Adrenal gland (tissue), 12 donors: ENCODE measurements around the gene TMEM37. TPM values are rescaled to one million over a fixed set of nuclear protein-coding genes. Genes with fewer than 3 reads are reported as not detected.

Experiments
- DNase-seq, 7 donors: peaks; one replicate each; pipeline ENCODE4 v3.0.0-alpha.2; 2019 to 2020
- H3K27ac ChIP-seq, 5 donors: fragments of 200-600 bp; sonication (generic) in 4 of 5; 1 replicate in 3 of 5; 2 replicates in 2 of 5; pipeline versions ENCODE4 v1.5.1 to v1.8.0; 2016 to 2020; ENCODE audit warnings: mild to moderate bottlenecking in 1 of 5
- H3K27me3 ChIP-seq: fragments of 200-600 bp; 2 replicates; pipeline ENCODE4 v1.8.0; 2021
- H3K36me3 ChIP-seq, 2 donors: fragments of 200-600 bp; replicated peaks in 1 of 2; 1 replicate in 1 of 2; 2 replicates in 1 of 2; pipeline versions ENCODE4 v1.5.1 to v1.8.0; 2018 to 2022
- H3K4me1 ChIP-seq, 2 donors: fragments of 200-600 bp; replicated peaks in 1 of 2; 1 replicate in 1 of 2; 2 replicates in 1 of 2; pipeline versions ENCODE4 v1.5.1 to v1.8.0; 2018 to 2021
- H3K4me3 ChIP-seq, 4 donors: fragments of 200-600 bp; sonication (generic) in 3 of 4; one replicate each; pipeline ENCODE4 v1.5.1; 2016 to 2018
- H3K9me3 ChIP-seq, 3 donors: fragments of 200-600 bp; sonication (generic) in 1 of 3; replicated peaks in 1 of 3; 1 replicate in 2 of 3; 2 replicates in 1 of 3; pipeline versions ENCODE4 v1.5.1 to v1.8.0; 2016 to 2021
- POLR2A ChIP-seq, 2 donors: fragments of 450-650 bp; IDR thresholded peaks; one replicate each; pipeline ENCODE4 v1.6.1; 2017; ENCODE audit warnings: antibody characterized with exemption in 2 of 2, mild to moderate bottlenecking in 2 of 2, moderate library complexity in 1 of 2
- WGBS, 4 donors: extraction: QIAGEN DNeasy Blood & Tissue Kit in 2 of 4; methylation state at CpG; one replicate each; pipeline versions ENCODE4 v1.1.5 to v1.1.7; 2013 to 2017; 5-methylcytosine and 5-hydroxymethylcytosine counted together
- intact Hi-C, 2 donors: fragments of 100-400 bp; cut with DNase I; formaldehyde crosslinking; loops; one replicate each; pipeline versions ENCODE4 v1.14.1 to v1.15.0; 2022 to 2023
- polyA plus RNA-seq, 3 donors: library from polyadenylated mRNA; stranded (reverse); fragments of 200-250 nt in 2 of 3; fragments of 350-450 nt in 1 of 3; fragmentation: Illumina TruSeq in 1 of 3; extraction: RNeasy Lipid Tissue Mini Kit (QIAGEN cat#74804) in 1 of 3; gene quantifications; one replicate each; pipeline ENCODE4 v1.2.3, GENCODE V29; 2013 to 2014
- total RNA-seq, 9 donors: library from RNA; depleted of rRNA in 4 of 9; stranded (reverse); fragments of >200 nt in 4 of 9; fragments of 120-200 nt in 1 of 9; fragmentation: NEBNext Ultra II Directional in 1 of 9; extraction: Animal tissue kit (Norgen Biotek cat#: 25700) in 1 of 9; gene quantifications; one replicate each; pipeline versions ENCODE4 v1.1.0 to v1.2.4, GENCODE V29; 2013 to 2023
- TF ChIP-seq, protein P1 (sequence below), 6 experiments: fragments of 450-650 bp in 4 of 6; fragments of 200-600 bp in 2 of 6; sonication (generic) in 1 of 6; IDR thresholded peaks; 1 replicate in 5 of 6; 2 replicates in 1 of 6; pipeline versions ENCODE4 v1.5.1 to v1.8.0; 2016 to 2021; ENCODE audit warnings: antibody characterized with exemption in 6 of 6, mild to moderate bottlenecking in 2 of 6, moderate library complexity in 1 of 6
- donor health status: healthy with polysubstance abuse.
- donor health status: Bipolar disorder and iron deficiency.
- donor health status: DM: yes; HTN: yes; CAD: no.
- donor health status: DM: no; HTN: no; CAD: no.
- donor health status: DM: no; HTN: no; CAD: no.
- donor health status: DM: yes; HTN: yes; CAD: no.

The TMEM37 gene
- total and polyA plus RNA-seq, 12 donors: 5.5 to 31.8 (median 14.7) TPM

DNA sequence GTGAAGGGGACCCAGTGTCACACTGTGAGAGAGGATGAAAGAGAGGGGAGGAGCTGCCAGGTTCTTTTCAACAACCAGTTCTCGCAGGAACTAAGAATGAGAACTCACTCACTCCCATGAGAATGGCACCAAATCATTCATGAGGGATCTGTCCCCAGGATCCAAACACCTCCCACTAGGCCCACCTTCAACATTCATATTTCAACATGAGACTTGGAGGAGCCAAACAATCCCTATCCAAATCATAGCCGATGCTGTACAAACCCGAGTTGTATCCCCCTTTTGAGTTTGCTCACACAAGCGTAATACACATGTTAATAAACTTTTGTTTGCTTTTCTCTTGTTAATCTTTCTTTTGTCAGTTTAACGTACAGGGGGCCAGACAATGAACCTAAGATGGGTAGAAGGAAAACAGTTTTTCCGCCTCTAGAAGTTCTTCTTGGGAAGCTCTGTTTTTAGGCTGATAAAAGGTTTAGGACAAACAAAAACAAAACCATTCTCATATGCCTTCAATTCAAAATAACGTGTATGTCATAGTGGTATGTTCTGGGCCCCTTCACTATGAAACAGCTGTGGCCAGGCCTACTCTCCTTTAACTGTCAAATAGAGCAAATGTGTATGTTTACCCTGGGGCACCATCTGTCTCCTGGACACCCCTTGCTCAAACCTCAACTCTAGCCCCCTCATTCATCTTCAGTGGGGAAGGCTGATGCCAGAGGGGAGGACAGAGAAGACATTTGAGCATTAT lies 9.1 kb upstream of the TMEM37 start:
- DNase-seq: peak in 1 of 7 donors; percentile 18
- Histone ChIP-seq H3K9me3 (no peaks in the 10 kb centered on the region), H3K36me3 (no peaks in the 10 kb centered on the region), H3K27me3 (no peaks in the 10 kb centered on the region), H3K4me3 (no peak overlapping the region), H3K27ac (no peak overlapping the region), H3K4me1 (peaks cover 18 to 22% of the 10 kb centered on the region in 2 donors)
- 85 to 93% (median 91%) methylated on average over 7 of the region's 7 CpGs for WGBS, 4 donors
- intact Hi-C loops: no loop called here
- TF ChIP-seq, protein P1, sequence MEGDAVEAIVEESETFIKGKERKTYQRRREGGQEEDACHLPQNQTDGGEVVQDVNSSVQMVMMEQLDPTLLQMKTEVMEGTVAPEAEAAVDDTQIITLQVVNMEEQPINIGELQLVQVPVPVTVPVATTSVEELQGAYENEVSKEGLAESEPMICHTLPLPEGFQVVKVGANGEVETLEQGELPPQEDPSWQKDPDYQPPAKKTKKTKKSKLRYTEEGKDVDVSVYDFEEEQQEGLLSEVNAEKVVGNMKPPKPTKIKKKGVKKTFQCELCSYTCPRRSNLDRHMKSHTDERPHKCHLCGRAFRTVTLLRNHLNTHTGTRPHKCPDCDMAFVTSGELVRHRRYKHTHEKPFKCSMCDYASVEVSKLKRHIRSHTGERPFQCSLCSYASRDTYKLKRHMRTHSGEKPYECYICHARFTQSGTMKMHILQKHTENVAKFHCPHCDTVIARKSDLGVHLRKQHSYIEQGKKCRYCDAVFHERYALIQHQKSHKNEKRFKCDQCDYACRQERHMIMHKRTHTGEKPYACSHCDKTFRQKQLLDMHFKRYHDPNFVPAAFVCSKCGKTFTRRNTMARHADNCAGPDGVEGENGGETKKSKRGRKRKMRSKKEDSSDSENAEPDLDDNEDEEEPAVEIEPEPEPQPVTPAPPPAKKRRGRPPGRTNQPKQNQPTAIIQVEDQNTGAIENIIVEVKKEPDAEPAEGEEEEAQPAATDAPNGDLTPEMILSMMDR (IDR thresholded peaks at IDR 0.05): no peak
- TF ChIP-seq POLR2A (IDR thresholded peaks at IDR 0.05): no peak

DNA sequence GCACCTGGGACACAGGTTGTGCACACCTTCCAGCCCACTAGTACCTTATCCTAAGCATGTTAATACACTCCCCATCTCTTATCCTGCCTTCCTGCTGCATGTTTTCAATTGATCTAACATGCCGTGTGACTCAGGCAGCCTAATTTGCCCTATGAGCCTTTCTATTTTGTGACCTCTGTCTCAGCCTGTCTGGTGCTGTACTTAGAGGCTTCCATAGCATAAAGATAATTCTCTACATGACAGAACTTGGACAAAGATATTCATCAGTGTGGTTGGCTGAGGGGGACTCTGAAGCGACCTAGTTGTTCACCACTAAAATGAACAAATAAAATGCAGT lies 8.6 kb upstream of the TMEM37 start:
- WGBS, 4 donors: 83 to 90% (median 88%) methylated on average over 2 of the region's 2 CpGs
- DNase-seq: peak in 1 of 7 donors; percentile 15
- TF ChIP-seq, protein P1 (IDR thresholded peaks at IDR 0.05): no peak
- no peak for TF ChIP-seq POLR2A (IDR thresholded peaks at IDR 0.05)
- Histone ChIP-seq H3K4me1 (peaks cover 22 to 23% of the 10 kb centered on the region in 2 donors), H3K27me3 (no peaks in the 10 kb centered on the region), H3K36me3 (no peaks in the 10 kb centered on the region), H3K9me3 (no peaks in the 10 kb centered on the region), H3K27ac (no peak overlapping the region), H3K4me3 (no peak overlapping the region)
- intact Hi-C loops: no loop called here

DNA sequence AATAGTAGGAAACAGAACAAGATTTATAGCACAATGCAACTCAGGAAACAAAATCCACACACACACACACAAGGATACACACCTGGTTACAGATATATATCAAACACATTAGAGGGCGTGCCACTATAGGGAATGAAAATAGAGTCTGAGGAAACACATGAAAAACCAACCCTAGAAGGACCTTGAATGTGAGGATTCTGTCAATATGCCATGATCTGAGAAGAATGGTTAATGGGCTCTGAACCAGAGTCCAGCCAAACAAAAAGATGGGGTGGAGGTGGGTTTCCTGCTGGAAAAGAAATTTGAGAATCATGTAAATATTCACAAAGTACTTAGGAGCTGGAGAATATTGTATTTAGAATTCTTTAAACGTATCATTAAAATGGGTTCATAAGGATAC lies 7.8 kb upstream of the TMEM37 start:
- peaks cover 20 to 31% of the 10 kb centered on the region in 2 donors for H3K4me1 ChIP-seq
- no peak for DNase-seq
- no peak overlapping the region for H3K27ac ChIP-seq
- H3K27me3 ChIP-seq: no peaks in the 10 kb centered on the region
- H3K4me3 ChIP-seq: no peak overlapping the region
- H3K9me3 ChIP-seq: no peaks in the 10 kb centered on the region
- H3K36me3 ChIP-seq: no peaks in the 10 kb centered on the region
- intact Hi-C loops: no loop called here
- TF ChIP-seq POLR2A (IDR thresholded peaks at IDR 0.05): no peak
- TF ChIP-seq, protein P1 (IDR thresholded peaks at IDR 0.05): no peak
- WGBS, 4 donors: 81 to 94% (median 88%) methylated on average over 2 of the region's 2 CpGs

DNA sequence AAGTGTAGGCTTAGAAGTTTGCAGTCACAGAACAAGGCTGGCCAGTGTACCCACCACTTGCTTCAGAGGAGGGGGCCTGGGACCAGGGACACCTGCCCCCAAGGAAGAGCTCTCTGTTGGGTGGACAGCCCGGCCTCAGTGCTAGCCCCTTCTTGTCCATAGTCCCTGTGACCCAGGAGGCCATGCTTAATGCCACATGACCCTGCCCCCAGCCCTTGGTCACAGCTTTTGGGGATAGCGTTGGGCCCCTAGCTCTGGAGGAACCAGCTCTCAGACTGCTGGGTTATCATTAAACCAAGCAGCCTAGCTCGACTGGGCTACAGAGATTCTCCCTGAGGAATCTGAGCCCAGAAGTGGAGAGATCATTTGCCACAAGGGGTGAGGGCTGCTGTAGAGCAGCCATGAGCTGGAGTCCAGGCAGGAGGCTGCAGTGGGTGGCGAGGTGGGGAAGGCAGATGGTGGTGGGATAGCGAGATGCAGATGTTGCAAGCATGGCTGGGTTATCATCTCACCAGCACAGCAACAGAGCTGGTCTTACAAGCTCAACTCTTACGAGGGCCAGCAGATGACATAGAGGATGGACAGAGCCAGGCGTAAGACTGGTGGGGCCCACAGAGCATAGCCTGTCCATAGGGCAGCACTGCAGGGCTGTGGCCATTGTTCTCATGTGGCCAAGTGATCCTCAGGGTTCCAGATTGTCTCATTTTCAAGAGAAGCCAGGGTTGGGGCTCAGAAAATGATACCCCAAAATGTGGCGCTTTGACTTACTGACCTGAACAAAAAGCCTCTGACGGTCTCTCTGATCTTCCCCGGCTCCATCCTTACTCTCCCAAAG lies 7.2 kb upstream of the TMEM37 start:
- DNase-seq: peak in 1 of 7 donors; percentile 35
- intact Hi-C loops: no loop called here
- no peak for TF ChIP-seq POLR2A (IDR thresholded peaks at IDR 0.05)
- TF ChIP-seq, protein P1 (IDR thresholded peaks at IDR 0.05): no peak
- Histone ChIP-seq H3K4me1 (peaks cover 19 to 38% of the 10 kb centered on the region in 2 donors), H3K36me3 (no peaks in the 10 kb centered on the region), H3K4me3 (no peak overlapping the region), H3K27me3 (no peaks in the 10 kb centered on the region), H3K9me3 (no peaks in the 10 kb centered on the region), H3K27ac (no peak overlapping the region)
- WGBS, 4 donors: 89 to 96% (median 94%) methylated on average over 10 of the region's 10 CpGs
